WTC11 (cell line): ENCODE results near the gene ZNF557. TPM values are rescaled to one million over a fixed set of nuclear protein-coding genes. Genes with fewer than 3 reads are reported as not detected.

Source experiments
- ATAC-seq: fragments of 200-7000 bp; cut with Tn5 transposase; 2 replicates; pipeline ENCODE4 v1.10.0; 2021; ENCODE audit warnings: mild to moderate bottlenecking, moderate library complexity
- CTCF ChIA-PET: fragments of 300-600 bp; sonication (Branson Sonifier 250); formaldehyde crosslinking; loops from one replicate; lab custom pipeline; 2021; ENCODE audit warnings: antibody characterized with exemption; lab: Charles Lee
- POLR2A ChIA-PET: fragments of 350-600 bp; sonication (Branson Sonifier 250); formaldehyde crosslinking; loops from one replicate; lab custom pipeline; 2021; ENCODE audit warnings: antibody characterized with exemption; lab: Charles Lee
- DNase-seq: peaks from one replicate; pipeline ENCODE4 v3.0.0; 2021; ENCODE audit warnings: low spot score
- H3K27ac Mint-ChIP-seq: 2 replicates; pipeline ENCODE4 v1.8.0; 2021; ENCODE audit warnings: mixed read lengths
- H3K27me3 Mint-ChIP-seq: 2 replicates; pipeline ENCODE4 v1.8.0; 2021; ENCODE audit warnings: low read depth, mild to moderate bottlenecking, moderate library complexity, mixed read lengths
- H3K36me3 Mint-ChIP-seq: 2 replicates; pipeline ENCODE4 v1.8.0; 2021; ENCODE audit warnings: mixed read lengths
- H3K4me1 Mint-ChIP-seq: 2 replicates; pipeline ENCODE4 v1.8.0; 2022; ENCODE audit warnings: mixed read lengths
- H3K4me3 Mint-ChIP-seq: 2 replicates; pipeline ENCODE4 v1.8.0; 2021; ENCODE audit warnings: mild to moderate bottlenecking, moderate library complexity, mixed read lengths
- H3K9me3 Mint-ChIP-seq: 2 replicates; pipeline ENCODE4 v1.8.0; 2021; ENCODE audit warnings: mixed read lengths
- EMX1 ChIP-seq: fragments of 250-450 bp; sonication (Bioruptor Pico); IDR thresholded peaks from 2 replicates; pipeline ENCODE4 v1.8.0; 2021; ENCODE audit warnings: mild to moderate bottlenecking
- FOXJ3 ChIP-seq: sonication (generic); formaldehyde crosslinking; IDR thresholded peaks from 2 replicates; pipeline ENCODE4 v1.9.0; 2021; ENCODE audit warnings: missing genetic modification reagents, mild to moderate bottlenecking, borderline replicate concordance
- FOXP1 ChIP-seq: sonication (generic); formaldehyde crosslinking; IDR thresholded peaks from 2 replicates; pipeline ENCODE4 v1.8.0; 2022; ENCODE audit warnings: missing genetic modification reagents, mild to moderate bottlenecking, moderate library complexity, borderline replicate concordance
- HMGA2 ChIP-seq: fragments of 250-450 bp; sonication (Bioruptor Pico); IDR thresholded peaks from 2 replicates; pipeline ENCODE4 v1.4.0; 2021; ENCODE audit warnings: mild to moderate bottlenecking, moderate library complexity
- JUN ChIP-seq: sonication (generic); formaldehyde crosslinking; IDR thresholded peaks from 2 replicates; pipeline ENCODE4 v1.8.0; 2023; ENCODE audit warnings: mild to moderate bottlenecking, missing genetic modification reagents
- MXD4 ChIP-seq: fragments of 250-450 bp; sonication (Bioruptor Pico); IDR thresholded peaks from 2 replicates; pipeline ENCODE4 v1.8.0; 2021; ENCODE audit warnings: mild to moderate bottlenecking, moderate library complexity, borderline replicate concordance
- PRDM15 ChIP-seq: sonication (generic); formaldehyde crosslinking; IDR thresholded peaks from 2 replicates; pipeline ENCODE4 v1.8.0; 2022; ENCODE audit warnings: missing genetic modification reagents
- PRRX2 ChIP-seq: fragments of 250-450 bp; sonication (Bioruptor Pico); IDR thresholded peaks from 2 replicates; pipeline ENCODE4 v1.8.0; 2021; ENCODE audit warnings: mild to moderate bottlenecking
- RORB ChIP-seq: fragments of 250-450 bp; sonication (Bioruptor Pico); IDR thresholded peaks from 2 replicates; pipeline ENCODE4 v1.9.0; 2021; ENCODE audit warnings: mild to moderate bottlenecking
- SMAD4 ChIP-seq: sonication (generic); formaldehyde crosslinking; IDR thresholded peaks from 2 replicates; pipeline ENCODE4 v1.8.0; 2022; ENCODE audit warnings: mild to moderate bottlenecking, missing genetic modification reagents
- SP1 ChIP-seq: sonication (generic); formaldehyde crosslinking; conservative IDR thresholded peaks from 2 replicates; pipeline ENCODE4 v1.8.1; 2022; ENCODE audit warnings: missing genetic modification reagents
- STAT6 ChIP-seq: sonication (generic); formaldehyde crosslinking; conservative IDR thresholded peaks from 2 replicates; pipeline ENCODE4 v1.8.1; 2023; ENCODE audit warnings: mild to moderate bottlenecking, low read depth, missing genetic modification reagents, moderate library complexity
- TCF7 ChIP-seq: sonication (generic); formaldehyde crosslinking; IDR thresholded peaks from 2 replicates; pipeline ENCODE4 v1.8.0; 2022; ENCODE audit warnings: mild to moderate bottlenecking, low read depth, missing genetic modification reagents, moderate library complexity
- TP53 ChIP-seq: sonication (generic); formaldehyde crosslinking; IDR thresholded peaks from 2 replicates; pipeline ENCODE4 v1.8.1; 2023; ENCODE audit warnings: mild to moderate bottlenecking, missing genetic modification reagents
- USF1 ChIP-seq: sonication (generic); formaldehyde crosslinking; IDR thresholded peaks from 2 replicates; pipeline ENCODE4 v1.8.0; 2022; ENCODE audit warnings: mild to moderate bottlenecking, missing genetic modification reagents
- ZNF232 ChIP-seq: sonication (generic); formaldehyde crosslinking; IDR thresholded peaks from 2 replicates; pipeline ENCODE4 v1.8.0; 2022; ENCODE audit warnings: mild to moderate bottlenecking, missing genetic modification reagents
- ZNF317 ChIP-seq: sonication (generic); formaldehyde crosslinking; IDR thresholded peaks from 2 replicates; pipeline ENCODE4 v1.8.1; 2023; ENCODE audit warnings: low read depth, mild to moderate bottlenecking, moderate library complexity, missing genetic modification reagents, borderline replicate concordance
- total RNA-seq: library from RNA; stranded (reverse); gene quantifications from 3 replicates; pipeline ENCODE4 v1.2.3, GENCODE V29; 2021
- TF ChIP-seq, protein P1 (sequence below): sonication (generic); formaldehyde crosslinking; IDR thresholded peaks from 2 replicates; pipeline ENCODE4 v1.8.1; 2023; ENCODE audit warnings: mild to moderate bottlenecking, missing genetic modification reagents, moderate library complexity

Gene ZNF557
- total RNA-seq, 1 experiment from 2014 or later: 6.7 TPM

GRCh38 chr19:7137120-7137519, 67.6 kb downstream of the ZNF557 start:
- ChIA-PET CTCF (interaction anchor here (0.7 kb wide), 2 partner anchors 35 to 38 kb away, joined by 3 read pairs; no protein-coding TSS in a partner anchor), POLR2A (interaction anchor here (0.6 kb wide), 1 partner anchor 20 kb away, joined by 3 read pairs; no protein-coding TSS in a partner anchor)
- no peaks in the 10 kb centered on the region for H3K27me3 Mint-ChIP-seq
- H3K36me3 Mint-ChIP-seq: peaks cover 31% of the 10 kb centered on the region
- peaks cover 8% of the 10 kb centered on the region for H3K9me3 Mint-ChIP-seq
- no peak overlapping the region for H3K27ac Mint-ChIP-seq
- ATAC-seq: no peak
- DNase-seq: no peak
- H3K4me1 Mint-ChIP-seq: no peaks in the 10 kb centered on the region
- no peak for TF ChIP-seq FOXJ3 (CRISPR knock-in tag)
- no peak for TF ChIP-seq EMX1 (CRISPR knock-in tag)
- TF ChIP-seq PRRX2 (CRISPR knock-in tag): no peak
- TF ChIP-seq ZNF232: no peak
- no peak for TF ChIP-seq ZNF317 (CRISPR knock-in tag)
- TF ChIP-seq STAT6 (CRISPR knock-in tag): no peak
- no peak for TF ChIP-seq TP53 (CRISPR knock-in tag)
- TF ChIP-seq SMAD4 (CRISPR knock-in tag): no peak
- no peak for TF ChIP-seq JUN (CRISPR knock-in tag)
- no peak for TF ChIP-seq FOXP1 (CRISPR knock-in tag)
- TF ChIP-seq, protein P1, sequence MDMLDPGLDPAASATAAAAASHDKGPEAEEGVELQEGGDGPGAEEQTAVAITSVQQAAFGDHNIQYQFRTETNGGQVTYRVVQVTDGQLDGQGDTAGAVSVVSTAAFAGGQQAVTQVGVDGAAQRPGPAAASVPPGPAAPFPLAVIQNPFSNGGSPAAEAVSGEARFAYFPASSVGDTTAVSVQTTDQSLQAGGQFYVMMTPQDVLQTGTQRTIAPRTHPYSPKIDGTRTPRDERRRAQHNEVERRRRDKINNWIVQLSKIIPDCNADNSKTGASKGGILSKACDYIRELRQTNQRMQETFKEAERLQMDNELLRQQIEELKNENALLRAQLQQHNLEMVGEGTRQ (CRISPR knock-in tag): peak; percentile 75
- no peak for TF ChIP-seq PRDM15 (CRISPR knock-in tag)
- TF ChIP-seq MXD4: no peak
- no peak for TF ChIP-seq SP1 (CRISPR knock-in tag)
- TF ChIP-seq USF1 (CRISPR knock-in tag): peak; percentile 35; the same call in 1 of the 2 replicates
- TF ChIP-seq RORB: no peak
- TF ChIP-seq HMGA2 (CRISPR knock-in tag): no peak
- no peak for TF ChIP-seq TCF7 (CRISPR knock-in tag)
- H3K4me3 Mint-ChIP-seq: no peak overlapping the region

Other genes starting within 250 kb of the ZNF557 start
- gene ADGRE1, start 182.1 kb upstream of the ZNF557 start, total RNA-seq: not detected in 3 replicates
- gene MBD3L2B, start 48.3 kb upstream of the ZNF557 start, total RNA-seq: not detected in 3 replicates
- gene MBD3L5, start 39.1 kb upstream of the ZNF557 start, total RNA-seq: not detected in 3 replicates
- not detected in 3 replicates for gene MBD3L4, start 29.5 kb upstream of the ZNF557 start, total RNA-seq
- not detected in 3 replicates for gene MBD3L2, start 20.4 kb upstream of the ZNF557 start, total RNA-seq
- gene MBD3L3, start 11.0 kb upstream of the ZNF557 start, total RNA-seq: not detected in 3 replicates
- gene INSR, start 224.7 kb downstream of the ZNF557 start, total RNA-seq: 32.0 to 35.9 TPM (median 32.5 TPM) in 3 replicates